OCI-LY3 (cell line): ENCODE data around the gene SENP1.

Source experiments
- EZH2phosphoT487 ChIP-seq: fragments of 200-600 bp; shearing (Covaris generic); IDR thresholded peaks from 2 replicates; pipeline ENCODE4 v1.6.1; 2018; ENCODE audit warnings: antibody characterized with exemption, mixed run types, low read depth
- TF ChIP-seq, protein P1 (sequence below): fragments of 200-600, 300-600 bp; sonication (generic); IDR thresholded peaks from 2 replicates; pipeline ENCODE4 v1.5.1; 2014; ENCODE audit warnings: antibody characterized with exemption, low read length, low read depth

DNA sequence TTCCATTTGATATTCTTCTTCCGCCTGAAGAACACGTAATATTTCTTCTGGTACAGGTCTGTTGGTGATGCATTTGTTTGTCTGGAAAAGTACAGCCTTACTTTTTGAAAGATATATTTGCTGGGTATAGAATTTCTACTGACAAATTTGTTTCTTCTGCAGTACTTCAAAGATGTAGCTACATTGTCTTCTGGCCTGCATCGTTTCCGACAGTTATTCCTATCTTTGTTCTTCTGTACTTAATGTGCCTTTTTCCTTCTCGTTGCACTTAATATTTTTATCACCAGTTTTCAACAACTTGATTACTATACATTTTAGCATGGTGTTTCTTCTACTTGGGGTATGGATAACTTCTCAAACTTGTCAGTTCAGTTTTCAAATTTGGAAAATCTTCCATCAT is 47.1 kb downstream of the SENP1 start:
- TF ChIP-seq, protein P1, sequence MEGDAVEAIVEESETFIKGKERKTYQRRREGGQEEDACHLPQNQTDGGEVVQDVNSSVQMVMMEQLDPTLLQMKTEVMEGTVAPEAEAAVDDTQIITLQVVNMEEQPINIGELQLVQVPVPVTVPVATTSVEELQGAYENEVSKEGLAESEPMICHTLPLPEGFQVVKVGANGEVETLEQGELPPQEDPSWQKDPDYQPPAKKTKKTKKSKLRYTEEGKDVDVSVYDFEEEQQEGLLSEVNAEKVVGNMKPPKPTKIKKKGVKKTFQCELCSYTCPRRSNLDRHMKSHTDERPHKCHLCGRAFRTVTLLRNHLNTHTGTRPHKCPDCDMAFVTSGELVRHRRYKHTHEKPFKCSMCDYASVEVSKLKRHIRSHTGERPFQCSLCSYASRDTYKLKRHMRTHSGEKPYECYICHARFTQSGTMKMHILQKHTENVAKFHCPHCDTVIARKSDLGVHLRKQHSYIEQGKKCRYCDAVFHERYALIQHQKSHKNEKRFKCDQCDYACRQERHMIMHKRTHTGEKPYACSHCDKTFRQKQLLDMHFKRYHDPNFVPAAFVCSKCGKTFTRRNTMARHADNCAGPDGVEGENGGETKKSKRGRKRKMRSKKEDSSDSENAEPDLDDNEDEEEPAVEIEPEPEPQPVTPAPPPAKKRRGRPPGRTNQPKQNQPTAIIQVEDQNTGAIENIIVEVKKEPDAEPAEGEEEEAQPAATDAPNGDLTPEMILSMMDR, result no peak
- TF ChIP-seq EZH2phosphoT487, result no peak
